SK-N-MC (cell line): ENCODE results near the gene PARD3B.

ENCODE experiments used
- EZH2 ChIP-seq: fragments of 200-600 bp; sonication (generic); IDR thresholded peaks from one replicate; pipeline ENCODE4 v1.6.1; 2017; ENCODE audit warnings: antibody characterized with exemption
- POLR2AphosphoS5 ChIP-seq: IDR thresholded peaks from 2 replicates; pipeline ENCODE4 v1.6.1; 2012; ENCODE audit warnings: mild to moderate bottlenecking, low read depth, low read length, borderline replicate concordance

DNA sequence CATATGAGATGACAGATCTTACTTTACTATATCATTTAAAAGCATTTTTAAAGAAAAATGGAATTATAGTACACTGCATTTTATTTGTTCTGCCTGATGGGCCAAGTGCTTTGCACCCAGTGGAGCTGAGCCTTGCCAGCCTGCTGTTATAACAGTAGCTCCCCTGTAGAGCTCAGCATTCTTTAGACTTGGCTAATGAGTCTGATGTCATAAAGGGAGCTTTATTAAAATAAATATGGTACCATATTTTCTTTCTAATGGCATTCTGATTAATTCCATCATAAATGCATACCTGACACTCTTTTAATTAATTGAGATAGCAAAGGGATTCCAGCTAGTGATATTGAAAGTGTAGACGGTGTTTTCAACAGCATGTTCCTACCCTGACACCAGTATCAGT is 40.7 kb downstream of the PARD3B start:
- no peak for TF ChIP-seq EZH2
- TF ChIP-seq POLR2AphosphoS5 = no peak
